T follicular helper cell (primary cell): ENCODE results near the gene KIAA0319L.

Experiments used
- DNase-seq: peaks from one replicate; pipeline ENCODE4 v3.0.0-alpha.2; 2020; ENCODE audit warnings: low read depth

Gene KIAA0319L

DNA sequence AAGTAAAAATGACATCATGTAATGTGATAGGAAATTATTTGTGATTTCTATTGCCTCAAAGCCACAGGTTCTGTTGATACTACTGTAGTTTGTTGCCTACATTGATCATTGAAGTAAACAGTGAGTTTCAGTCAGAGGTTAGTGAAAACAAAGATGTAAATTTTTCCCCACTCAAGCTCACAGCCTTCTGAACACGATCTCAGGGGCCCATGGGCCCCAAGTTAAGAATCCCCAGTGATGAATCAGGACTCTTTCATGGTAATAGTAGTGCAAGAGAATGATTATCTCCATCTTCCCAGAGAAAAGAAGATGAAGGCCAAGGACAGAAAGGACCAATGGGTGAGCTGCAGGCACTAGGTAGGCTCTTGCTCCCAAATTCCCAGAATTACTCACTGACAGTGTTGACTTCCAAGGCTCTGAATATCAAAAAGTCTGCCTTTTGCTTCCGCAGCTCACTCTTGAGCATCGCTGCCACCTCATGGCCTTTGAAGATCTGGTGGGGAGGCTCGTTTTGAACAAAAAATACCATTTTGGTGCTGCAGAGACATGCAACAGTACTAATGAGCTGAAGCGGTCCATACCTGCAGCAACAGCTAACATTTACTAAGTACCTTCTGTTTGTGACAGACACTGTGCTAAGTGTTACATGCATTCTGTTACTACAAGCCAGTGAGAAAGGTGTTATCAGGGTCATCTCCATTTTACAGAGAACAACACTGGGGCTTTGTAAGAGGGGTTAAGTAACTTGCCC is 113.3 kb downstream of the KIAA0319L start:
- no peak for DNase-seq

DNA sequence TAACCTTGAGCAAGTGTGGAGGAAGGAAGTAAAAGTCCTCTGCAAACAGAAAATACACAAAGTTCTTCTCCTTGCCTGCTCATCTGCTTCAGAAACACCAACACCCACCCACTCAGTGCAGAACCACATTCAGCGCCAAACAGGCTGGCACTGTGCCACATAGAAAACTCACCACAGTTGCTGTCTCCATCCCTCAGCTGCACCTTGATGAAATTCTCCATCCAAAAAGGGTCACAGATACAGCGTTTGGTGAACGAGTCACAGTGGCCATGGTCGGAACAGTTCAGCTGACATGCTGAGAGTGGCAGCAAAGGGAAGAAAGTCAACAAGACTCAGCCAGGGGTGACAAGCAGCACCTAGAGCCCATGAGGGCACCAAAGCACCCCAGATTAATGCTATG is 114.5 kb downstream of the KIAA0319L start:
- DNase-seq = no peak

GRCh38 chr1:35441926-35442579 is 115.2 kb downstream of the KIAA0319L start:
- no peak for DNase-seq

- DNase-seq = no peak
Measured at GRCh38 chr1:35439626-35440025, 117.6 kb downstream of the KIAA0319L start.

- no peak for DNase-seq
Measured at GRCh38 chr1:35437200-35437599, 120.0 kb downstream of the KIAA0319L start.

DNA sequence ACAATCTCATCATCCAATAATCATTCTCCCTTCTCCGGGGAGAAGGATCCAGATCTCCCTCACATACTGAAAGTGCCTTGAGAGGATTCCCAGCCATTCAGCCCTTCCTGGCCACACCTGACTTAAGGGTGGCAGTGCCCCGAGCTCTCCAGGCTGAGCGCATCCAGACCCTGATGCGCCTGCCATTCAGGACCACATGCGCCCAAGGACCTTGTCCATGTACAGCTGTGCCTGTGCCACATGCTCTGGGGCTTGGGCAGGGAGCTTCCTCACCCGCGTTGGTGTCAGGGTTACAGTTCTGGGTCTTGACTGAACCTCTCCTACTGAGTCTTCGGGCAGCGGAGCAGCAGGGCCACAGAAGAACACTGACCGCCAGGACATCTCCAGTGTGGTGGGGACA is 121.1 kb downstream of the KIAA0319L start:
- no peak for DNase-seq

- no peak for DNase-seq
Measured at GRCh38 chr1:35434703-35435102, 122.5 kb downstream of the KIAA0319L start.

DNA sequence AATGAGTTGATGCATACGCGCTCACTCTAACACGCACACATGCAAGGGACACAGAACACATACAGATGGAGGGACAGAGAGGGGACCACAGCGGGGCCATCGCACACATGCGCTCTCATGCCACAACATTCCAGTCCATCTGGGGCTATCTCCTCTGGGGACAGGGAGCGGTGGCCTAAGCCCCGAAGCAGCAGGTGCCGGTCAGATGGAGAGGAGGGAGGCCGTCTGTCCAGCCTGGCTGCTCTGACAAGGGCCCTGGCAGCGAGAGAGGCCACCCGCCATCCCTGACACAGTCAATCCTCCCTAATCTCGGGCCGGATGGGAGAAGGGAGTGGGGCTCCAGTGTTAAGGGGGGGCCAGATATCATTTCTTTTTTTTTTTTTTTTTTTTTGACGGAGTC is 123.5 kb downstream of the KIAA0319L start:
- DNase-seq = no peak

DNA sequence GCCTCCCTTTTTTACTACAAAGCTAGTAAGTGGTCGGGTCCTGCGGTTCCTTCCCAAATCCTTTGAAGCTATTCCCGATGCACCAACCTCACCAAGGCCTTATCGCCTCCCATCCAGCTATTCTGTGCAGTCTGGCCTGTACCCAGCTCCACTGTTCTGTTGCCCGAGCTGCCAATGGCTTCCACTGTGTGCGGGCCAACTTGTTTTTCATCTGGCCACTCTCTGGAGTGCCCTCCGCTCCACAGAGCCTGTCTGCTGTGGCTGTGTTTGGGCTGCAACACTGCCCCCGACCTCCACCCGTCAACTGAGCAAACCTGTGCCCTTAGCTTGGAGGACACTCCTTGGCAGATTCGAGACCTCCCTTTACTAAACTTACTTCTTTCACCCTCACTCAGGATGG is 125.0 kb downstream of the KIAA0319L start:
- no peak for DNase-seq

DNA sequence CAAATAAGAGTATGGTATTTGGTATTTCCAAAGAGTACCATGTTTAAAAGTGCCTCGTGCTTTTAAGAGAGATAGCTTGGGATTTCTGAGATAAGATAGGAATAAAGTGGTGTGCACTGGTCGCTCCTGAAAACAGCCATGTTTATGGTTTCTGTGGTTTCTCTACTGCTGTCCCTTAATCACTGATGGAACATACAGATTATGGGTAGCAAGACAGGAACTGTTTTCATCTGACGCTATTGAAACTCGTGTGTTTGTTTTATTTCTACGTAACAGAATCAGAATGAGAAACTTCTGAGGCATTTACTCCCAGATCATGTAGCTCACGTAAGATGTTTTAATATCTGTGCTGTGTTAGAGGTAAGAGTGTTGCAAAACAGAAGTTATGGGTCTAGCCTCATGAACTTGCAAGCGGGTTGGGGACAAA is 126.0 kb downstream of the KIAA0319L start:
- DNase-seq = no peak

GRCh38 chr1:35430762-35431161 is 126.4 kb downstream of the KIAA0319L start:
- no peak for DNase-seq

DNA sequence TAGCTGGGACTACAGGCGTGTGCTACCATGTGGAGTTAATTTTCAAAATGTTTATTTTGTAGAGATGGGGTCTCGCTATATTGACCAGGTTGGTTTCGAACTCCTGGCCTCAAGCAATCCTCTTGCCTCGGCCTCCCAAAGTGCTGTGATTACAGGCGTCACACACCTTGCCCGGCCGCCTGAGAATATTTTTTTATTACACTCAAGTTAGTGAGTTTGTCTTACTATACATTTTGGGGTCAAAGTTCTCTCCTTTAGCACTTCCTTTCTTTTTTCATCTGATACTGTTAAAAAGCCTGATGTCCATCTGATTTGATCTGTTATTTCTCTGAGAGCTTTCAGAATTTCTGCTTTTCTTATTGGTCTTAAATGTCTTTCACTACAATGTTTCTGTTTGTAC is 128.8 kb downstream of the KIAA0319L start:
- no peak for DNase-seq

- DNase-seq = no peak
Measured at GRCh38 chr1:35426097-35426586, 131.1 kb downstream of the KIAA0319L start.

GRCh38 chr1:35408925-35409324 is 148.3 kb downstream of the KIAA0319L start:
- DNase-seq = no peak

DNA sequence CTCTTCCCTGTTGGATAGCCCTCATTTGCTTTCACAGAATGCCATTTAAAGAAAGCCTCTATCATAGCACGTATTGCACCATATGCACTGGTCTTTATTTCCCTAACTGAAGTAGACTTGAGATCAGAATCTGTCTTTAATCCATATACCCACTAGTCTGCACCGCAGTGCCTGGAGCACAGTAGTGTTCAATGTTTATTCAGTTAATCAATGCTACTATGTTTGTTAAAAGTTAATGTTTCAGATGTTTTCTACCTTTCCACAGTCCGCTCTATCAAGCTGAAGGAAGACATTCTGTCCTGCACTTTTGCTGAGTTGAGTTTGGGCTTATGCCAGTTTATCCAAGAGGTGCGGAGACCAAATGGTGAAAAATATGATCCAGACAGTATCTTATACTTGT is 149.5 kb downstream of the KIAA0319L start:
- no peak for DNase-seq

DNA sequence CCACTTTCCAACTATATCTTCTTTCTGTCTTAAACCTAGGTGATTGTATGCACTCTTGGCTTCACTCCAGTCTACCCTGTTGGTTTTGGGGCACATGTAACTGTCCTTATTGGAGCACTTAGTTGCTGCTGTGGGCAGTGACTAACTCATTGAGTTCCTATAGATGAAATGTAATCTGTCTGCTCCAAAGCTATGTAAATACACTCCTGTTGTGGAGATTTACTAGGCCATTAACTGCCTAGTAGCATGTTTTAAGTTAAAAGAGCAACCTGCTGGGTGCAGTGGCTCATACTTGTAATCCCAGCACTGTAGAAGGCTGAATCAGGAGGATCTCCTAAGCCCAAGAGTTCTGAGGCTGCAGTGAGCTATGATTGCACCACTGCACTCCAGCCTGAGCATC is 151.1 kb downstream of the KIAA0319L start:
- no peak for DNase-seq

DNA sequence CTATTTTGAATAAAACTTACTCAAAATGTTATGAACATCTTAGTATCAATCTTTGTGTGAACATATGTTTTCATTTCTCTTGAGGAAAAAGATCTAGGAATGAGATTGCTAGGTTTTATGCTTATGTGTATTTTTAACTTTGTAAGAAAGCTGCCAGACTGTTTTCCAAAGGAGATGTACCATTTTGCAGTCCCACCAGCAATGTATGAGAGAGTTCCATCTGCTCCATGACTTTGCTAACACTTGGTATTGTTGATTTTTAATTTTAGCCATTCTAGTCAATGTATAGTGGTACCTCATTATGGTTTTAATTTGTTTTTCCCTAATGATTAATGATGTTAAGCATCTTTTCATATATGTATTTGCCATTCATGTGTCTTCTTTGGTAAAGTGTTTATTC is 156.2 kb downstream of the KIAA0319L start:
- no peak for DNase-seq

- no peak for DNase-seq
Measured at GRCh38 chr1:35398739-35399138, 158.5 kb downstream of the KIAA0319L start.

- DNase-seq = no peak
Measured at GRCh38 chr1:35394386-35394785, 162.8 kb downstream of the KIAA0319L start.

GRCh38 chr1:35390600-35391494 is 166.4 kb downstream of the KIAA0319L start:
- DNase-seq = no peak

DNA sequence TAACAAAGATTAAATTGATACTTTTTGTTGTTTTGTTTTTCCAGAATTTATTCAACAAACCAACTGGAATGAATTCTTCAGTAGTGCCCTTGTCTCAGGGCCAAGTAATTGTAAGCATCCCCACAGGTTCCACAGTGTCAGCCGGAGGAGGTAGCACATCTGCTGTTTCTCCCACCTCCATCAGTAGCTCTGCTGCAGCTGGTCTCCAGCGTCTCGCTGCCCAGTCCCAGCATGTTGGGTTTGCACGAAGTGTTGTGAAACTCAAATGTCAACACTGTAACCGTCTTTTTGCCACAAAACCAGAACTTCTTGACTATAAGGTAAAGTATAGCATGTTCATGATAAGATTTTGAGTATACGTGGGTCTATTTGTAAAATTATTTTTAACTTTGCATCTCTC is 170.2 kb downstream of the KIAA0319L start:
- DNase-seq = no peak

GRCh38 chr1:35386290-35386689 is 170.9 kb downstream of the KIAA0319L start:
- no peak for DNase-seq
